ENCODE measurements around the gene SEC14L5. TPM values are rescaled to one million over a fixed set of nuclear protein-coding genes. Genes with fewer than 3 reads are reported as not detected.

Gene SEC14L5
- total and polyA plus RNA-seq, 2 experiments from 2014 or later = 0.21 TPM; not detected in 1

DNA sequence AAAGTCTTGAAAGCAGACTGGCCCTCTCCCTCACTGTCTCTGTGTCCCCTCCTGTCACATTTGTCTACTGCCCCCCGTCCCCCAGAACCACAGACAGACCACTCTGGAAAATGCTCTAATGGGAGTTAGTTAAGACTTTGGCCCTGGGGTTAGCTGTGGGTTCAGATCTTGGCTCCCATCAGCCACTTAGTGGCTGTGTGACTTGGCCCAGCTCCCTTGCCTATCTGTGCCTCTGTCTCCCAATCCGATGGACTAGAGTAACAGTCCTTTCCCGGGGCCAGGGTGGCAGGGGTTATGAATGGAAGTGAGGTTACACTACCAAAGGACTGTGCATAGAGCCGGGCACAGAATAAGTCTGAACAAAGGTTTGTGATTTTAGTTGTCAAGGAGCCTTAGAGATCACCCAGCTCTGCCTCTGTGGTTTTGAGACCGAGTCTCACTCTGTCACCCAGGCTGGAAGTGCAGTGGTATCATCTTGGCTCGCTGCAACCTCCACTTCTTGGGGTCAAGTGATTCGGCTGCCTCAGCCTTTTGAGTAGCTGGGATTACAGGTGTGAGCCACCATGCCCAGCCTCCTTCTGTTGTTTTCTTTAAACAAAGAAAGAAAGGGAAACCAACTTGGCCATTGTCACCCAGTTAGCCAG lies 44.9 kb upstream of the SEC14L5 start:
- H3K36me3 ChIP-seq = no peaks in the 10 kb centered on the region
- H3K9me3 ChIP-seq (ENCODE audit: low read depth) = no peaks in the 10 kb centered on the region
- no peak for TF ChIP-seq CTCF (IDR thresholded peaks at IDR 0.05; ENCODE audit: low read depth, low read length)
- no peak for DNase-seq (ENCODE audit: low read depth in 1 of 2, low spot score in 1 of 2)
- no peaks in the 10 kb centered on the region for H3K27me3 ChIP-seq
- H3K4me1 ChIP-seq (ENCODE audit: low read depth) = no peaks in the 10 kb centered on the region
- no peak overlapping the region for H3K4me3 ChIP-seq
- H3K27ac ChIP-seq = no peak overlapping the region

DNA sequence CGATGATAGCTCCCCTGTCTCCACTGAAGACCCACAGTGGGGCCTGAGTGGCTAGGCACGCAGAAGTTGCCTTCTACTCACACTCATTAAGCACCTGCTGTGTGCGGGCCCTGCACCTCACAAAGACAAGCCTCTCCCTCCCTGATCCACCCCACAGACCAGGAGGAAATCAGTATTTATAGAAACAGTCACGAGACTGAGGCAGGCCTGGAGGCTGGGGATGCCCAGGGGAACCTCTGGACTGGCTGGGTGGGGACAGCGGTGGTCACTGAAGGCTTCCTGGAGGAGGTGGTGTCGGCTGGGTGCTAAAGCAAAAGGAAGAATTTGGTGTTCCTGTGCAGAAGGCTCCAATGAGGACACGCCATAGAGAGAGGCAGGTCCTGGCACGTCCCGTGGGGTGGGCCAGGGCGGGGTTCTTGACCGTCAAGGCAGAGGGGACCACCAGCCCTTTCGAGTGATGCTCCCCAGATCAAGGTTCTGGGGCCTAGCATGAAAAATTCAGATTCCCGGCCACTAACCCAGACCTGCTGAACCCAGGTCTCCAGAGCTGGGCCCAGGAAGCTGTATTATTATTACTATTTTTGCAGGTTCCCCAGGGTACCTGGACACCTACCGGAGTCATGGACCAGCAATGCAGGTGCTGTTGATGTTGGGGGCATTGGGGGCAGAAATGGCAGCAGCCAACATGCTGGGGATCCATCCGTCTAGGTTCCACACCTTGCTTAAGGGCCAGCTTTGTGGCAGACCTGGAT lies 44.2 kb upstream of the SEC14L5 start:
- TF ChIP-seq CTCF (IDR thresholded peaks at IDR 0.05; ENCODE audit: low read depth, low read length) = no peak
- DNase-seq (ENCODE audit: low read depth in 1 of 2, low spot score in 1 of 2) = no peak
- no peak overlapping the region for H3K4me3 ChIP-seq

DNA sequence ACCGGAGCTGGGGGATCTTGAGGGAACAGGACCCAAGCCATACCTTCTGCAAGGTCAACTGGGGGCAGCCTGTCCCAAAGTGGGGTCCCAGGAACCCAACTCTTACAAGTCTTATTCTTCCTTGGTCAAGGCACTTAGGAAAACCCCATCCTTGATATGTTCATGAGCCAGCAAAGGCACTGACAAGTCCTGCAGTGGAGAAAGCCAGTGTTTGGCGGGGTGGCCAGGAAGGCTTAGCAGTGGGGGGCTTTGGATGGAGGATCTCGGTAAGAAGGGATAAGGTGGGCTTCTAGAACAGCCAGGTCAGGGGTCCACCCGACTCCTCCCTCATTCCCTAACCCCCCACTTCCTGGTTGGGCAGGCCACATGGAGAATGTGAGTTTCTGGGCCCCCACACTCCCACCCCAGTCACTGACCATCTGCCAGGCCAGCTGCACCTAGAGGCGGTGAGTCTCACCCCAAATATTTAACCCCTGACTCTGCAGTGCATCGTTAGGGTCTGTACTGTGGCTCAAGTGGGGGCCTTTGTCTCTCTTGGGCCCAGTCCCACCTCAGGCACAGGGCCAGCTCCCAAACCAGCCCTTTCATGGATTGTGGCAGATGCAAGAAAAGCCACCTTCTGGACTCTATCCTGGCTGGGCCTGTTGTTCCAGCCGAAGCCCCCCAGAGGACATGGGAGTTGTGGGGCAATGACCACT lies 43.5 kb upstream of the SEC14L5 start:
- Histone ChIP-seq H3K36me3 (no peaks in the 10 kb centered on the region), H3K27me3 (no peaks in the 10 kb centered on the region), H3K4me3 (no peak overlapping the region), H3K4me1 (ENCODE audit: low read depth) (no peaks in the 10 kb centered on the region), H3K9me3 (ENCODE audit: low read depth) (no peaks in the 10 kb centered on the region), H3K27ac (no peak overlapping the region)
- no peak for TF ChIP-seq CTCF (IDR thresholded peaks at IDR 0.05; ENCODE audit: low read depth, low read length)
- DNase-seq (ENCODE audit: low read depth in 1 of 2, low spot score in 1 of 2) = no peak

More for the DNA sequence above, 44.2 kb upstream of the SEC14L5 start:
- no peaks in the 10 kb centered on the region for H3K36me3 ChIP-seq
- no peaks in the 10 kb centered on the region for H3K9me3 ChIP-seq (ENCODE audit: low read depth)
- no peaks in the 10 kb centered on the region for H3K27me3 ChIP-seq
- H3K4me1 ChIP-seq (ENCODE audit: low read depth) = no peaks in the 10 kb centered on the region
- no peak overlapping the region for H3K27ac ChIP-seq

DNA sequence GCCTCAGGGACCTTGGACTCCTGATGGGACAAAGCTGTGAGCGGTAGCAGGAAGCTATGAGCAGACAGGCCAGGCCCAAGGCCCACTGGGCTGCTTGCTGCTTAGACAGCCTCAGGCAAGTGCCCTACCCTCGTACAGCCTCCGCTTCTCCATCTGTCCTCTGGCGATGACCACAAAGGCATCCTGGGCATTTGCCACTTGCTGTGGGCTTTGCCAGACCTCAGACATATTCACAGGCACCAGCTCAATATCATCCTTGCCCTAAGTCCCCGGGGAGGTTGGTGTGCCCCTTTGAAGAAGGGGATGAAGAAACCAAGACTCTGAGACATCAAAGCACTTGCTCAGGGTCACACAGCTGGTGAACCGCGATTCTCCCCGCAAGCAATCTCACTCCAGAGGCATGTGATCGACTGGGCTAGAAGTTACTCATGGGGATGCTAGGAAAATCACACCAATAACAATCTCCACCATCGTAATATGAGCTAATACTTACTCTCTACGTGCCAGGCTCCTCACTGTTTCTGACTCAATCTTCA lies 42.8 kb upstream of the SEC14L5 start:
- Histone ChIP-seq H3K4me1 (ENCODE audit: low read depth) (no peaks in the 10 kb centered on the region), H3K27me3 (no peaks in the 10 kb centered on the region), H3K4me3 (no peak overlapping the region), H3K27ac (no peak overlapping the region), H3K9me3 (ENCODE audit: low read depth) (no peaks in the 10 kb centered on the region), H3K36me3 (no peaks in the 10 kb centered on the region)
- TF ChIP-seq CTCF (IDR thresholded peaks at IDR 0.05; ENCODE audit: low read depth, low read length) = no peak
- peak in 1 of 2 donors; percentile 49 for DNase-seq (ENCODE audit: low read depth in 1 of 2, low spot score in 1 of 2)

GRCh38 chr16:4917117-4917516 lies 41.0 kb upstream of the SEC14L5 start:
- no peak for TF ChIP-seq CTCF (IDR thresholded peaks at IDR 0.05; ENCODE audit: low read depth, low read length)
- peak in 1 of 2 donors; percentile 27 for DNase-seq (ENCODE audit: low read depth in 1 of 2, low spot score in 1 of 2)
- Histone ChIP-seq H3K27ac (no peak overlapping the region), H3K4me3 (no peak overlapping the region), H3K27me3 (no peaks in the 10 kb centered on the region), H3K4me1 (ENCODE audit: low read depth) (no peaks in the 10 kb centered on the region), H3K9me3 (ENCODE audit: low read depth) (no peaks in the 10 kb centered on the region), H3K36me3 (no peaks in the 10 kb centered on the region)
